NOMO-1 (cell line): ENCODE data around the gene MYH4.

Experiments used
- DNase-seq, 2 experiments: peaks; one replicate each; lab custom pipeline; 2025; ENCODE audit not compliant: unreplicated experiment in 2 of 2; lab: John Stamatoyannopoulos, UW

MYH4 gene

DNA sequence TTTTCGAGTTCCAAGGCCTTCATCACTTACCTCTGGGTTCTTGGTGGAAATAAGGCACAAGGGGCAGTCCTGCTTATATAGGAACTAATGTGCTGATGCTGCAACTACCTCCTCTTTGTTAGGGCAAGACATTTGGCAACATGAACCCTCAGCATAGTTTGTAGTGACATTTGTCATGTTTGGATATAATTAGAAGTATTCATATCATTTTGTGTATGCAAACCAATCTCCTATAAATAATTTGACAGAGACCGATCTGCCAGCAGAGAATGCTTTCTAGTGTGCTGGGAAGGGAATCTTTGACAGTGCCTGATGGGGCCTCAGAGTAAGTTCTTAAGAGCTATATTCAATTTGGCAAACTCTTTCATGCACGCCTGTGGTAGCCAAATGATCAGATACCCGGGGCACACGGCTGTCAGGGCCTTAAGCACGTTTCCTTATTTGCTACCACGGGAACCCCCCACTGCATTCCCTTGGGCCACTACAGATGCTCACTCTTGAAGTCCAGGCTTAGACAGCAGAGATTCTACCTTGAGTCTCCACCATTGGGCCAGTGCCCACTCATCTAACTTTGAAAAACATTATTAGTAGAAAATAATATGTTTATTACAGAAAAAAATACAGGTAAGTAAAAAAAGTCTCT, 47.3 kb downstream of the MYH4 start, which contains the start of gene MYH8:
TSS of gene MYH8 (minus strand) at position 51 of the 643 bp plus-strand sequence. CDS start 1,723 bp downstream, outside the sequence.
- no peak for DNase-seq

DNA sequence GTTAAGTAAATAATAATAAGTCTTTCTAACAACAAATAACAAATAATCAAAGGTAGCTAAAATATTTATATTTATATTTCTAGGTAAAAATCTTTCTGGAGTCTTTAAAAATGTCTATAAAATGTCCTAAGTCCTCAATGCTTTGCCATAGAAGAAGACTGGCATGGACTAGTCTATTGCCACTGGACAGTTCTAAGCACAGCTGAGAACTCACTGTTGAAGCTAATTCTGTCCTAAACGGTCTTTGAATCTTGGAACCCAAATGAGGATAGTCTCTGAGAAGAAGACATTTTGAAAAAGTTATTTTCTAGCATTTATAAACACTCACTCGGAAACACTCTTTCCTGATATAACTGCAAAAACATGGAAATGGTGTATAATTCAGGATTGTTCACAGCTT, 48.1 kb downstream of the MYH4 start:
- no peak for DNase-seq

DNA sequence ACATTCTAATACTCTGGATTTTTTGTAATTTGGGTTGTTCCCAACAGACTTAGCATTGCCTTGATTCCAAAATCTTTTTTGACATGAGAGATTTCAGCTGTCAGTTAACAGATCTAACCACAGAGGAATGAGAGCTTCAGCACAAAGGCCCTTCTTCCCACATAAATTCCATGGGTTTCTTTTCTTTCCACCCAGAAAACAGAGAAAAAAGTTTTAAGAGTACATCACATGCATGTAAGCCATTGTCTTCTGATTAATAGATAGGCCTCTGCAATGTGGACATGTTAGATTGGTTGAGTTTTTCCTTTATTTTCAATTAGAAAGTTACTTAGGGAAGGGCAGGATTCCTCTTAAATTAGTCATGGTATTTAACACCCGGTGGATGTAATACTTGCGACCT, 48.5 kb downstream of the MYH4 start:
- DNase-seq = no peak

DNA sequence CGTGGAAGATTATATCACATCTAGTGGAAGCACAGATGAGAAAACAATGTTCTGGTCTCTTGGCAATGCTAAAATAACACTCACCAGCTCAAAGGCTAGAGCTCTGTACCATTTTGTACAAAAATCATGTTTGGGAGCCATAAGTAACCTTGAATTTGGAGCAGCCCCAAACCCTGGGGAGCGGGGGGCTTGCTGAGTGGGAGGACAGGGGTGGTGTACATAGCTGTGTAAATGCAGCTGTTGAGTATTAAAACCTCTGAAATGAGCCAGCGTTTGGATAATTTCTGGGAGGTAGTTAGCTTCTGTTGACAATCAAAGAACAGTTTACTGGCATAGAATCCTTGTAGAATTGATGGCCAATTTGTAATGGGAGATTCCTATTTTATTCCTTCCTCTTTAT, 51.9 kb downstream of the MYH4 start:
- no peak for DNase-seq

DNA sequence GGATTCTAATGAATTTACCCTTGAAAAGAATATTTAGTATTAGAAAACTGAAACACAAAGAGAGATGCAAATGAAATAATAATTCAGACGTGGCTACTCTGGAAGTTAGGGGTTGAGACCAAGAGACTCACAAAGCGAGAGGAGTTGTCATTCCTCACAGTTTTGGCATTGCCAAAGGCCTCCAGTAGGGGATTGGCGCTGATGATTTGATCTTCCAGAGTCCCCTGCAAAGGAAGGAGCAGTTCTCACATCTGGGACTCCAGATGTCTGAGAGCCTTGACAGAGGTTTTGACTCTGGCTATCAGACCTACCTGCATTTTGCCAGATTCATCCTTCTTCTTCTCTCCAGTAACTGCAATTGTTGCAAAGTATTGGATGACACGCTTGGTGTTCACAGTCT, 54.2 kb downstream of the MYH4 start:
- DNase-seq = no peak

DNA sequence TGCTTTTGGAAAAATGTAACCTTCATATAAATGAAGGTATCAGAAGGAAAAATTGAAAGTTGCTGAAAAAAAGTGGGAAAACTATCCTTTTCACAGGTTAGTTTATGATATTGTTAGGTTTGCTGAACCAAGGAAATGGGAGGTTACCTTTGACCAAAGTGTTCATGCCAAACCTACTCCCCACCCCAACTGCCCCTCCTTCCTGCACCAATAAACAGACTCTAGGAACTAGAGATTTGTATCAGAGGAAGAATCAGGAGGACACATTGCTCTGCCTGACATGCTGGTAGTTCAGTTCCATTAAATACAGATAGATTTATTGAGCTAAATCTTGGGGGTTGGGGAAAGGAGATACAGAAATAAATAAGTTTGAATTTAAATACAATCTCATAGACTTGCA, 65.8 kb downstream of the MYH4 start:
- DNase-seq = no peak

DNA sequence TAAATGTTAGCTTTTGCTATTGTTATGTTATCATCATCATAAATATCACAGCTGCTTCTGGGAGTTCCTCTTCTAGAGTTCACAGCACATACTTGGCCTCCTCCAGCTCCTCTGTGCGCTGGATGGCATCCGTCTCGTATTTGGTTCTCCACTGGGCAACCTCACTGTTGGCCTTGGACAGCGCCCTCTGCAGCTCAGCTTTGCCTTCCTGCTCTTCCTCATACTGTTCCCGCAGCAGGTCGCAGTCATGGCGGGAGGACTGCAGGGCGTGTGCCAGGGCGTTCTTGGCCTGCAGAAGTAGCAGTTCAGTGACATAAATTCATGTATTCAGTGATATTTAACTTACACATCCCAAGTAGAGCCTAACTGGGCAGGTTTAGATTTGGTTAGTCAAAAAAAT, 71.0 kb downstream of the MYH4 start:
- no peak for DNase-seq

DNA sequence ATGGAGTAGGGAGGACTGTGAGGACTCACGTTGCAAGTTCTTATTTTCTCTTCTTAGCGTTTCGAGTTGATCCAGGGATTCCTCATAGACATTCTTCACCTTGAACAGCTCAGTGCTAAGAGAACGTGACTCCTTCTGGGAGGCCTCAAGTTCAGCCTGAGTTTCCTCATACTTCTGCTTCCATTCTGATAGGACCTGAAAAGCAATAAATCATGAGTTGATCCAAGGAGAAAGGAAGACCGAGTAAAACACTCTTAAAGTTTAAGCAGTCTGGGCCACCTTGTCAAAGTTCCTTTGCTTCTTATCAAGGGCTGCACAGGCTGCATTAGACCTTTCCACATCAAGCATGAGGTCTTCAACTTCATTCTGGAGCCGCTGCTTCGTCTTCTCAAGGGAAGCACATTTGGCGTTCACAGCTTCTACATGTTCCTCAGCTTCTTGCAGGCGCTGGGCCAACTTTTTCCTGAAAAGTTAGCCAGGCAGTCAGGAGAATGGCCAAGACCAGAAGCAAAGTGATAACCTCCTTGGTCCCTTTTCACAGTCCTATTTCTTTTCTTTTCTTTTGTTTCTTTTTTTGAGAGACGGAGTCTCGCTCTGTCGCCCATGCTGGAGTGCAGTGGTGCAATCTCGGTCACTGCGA, 72.7 kb downstream of the MYH4 start:
- DNase-seq = no peak

DNA sequence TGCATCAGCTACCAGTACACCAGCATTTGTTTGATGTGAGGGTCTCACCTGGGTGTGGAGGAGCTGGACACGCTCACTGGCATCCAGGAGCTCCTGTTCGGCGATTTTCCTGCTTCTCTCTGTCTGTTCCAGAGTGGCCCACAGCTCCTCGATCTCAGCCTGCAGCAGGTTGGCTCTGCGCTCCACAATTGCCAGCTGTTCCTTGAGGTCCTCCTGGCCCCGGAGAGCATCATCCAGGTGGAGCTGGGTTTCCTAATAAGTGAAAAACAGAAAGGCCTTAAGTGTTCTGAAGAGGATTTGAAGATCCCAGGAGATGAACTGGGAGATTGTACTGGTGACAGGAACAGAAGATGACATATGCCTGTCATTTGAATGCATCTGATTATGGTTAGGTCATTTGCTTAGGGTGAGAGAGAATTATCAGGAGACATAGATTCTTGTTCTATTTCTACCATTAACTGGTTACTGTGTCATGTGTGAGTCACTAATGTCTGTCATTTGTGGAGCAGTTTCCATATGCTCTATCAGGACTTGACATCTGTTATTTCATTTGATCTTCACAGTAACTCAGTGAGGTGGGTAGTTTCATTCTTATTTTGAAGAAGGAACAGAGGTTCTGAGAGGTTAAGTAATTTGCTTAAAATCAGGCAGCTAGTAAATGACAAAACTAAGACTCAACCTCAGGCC, 75.0 kb downstream of the MYH4 start:
- no peak for DNase-seq
